SH-SY5Y (cell line): ENCODE results near the gene PTPRG.

Source experiments
- GATA2 ChIP-seq: IDR thresholded peaks from 2 replicates; pipeline ENCODE4 v1.6.1; 2011; ENCODE audit warnings: mild to moderate bottlenecking, low read depth, low read length
- GATA3 ChIP-seq: IDR thresholded peaks from 2 replicates; pipeline ENCODE4 v1.6.1; 2011; ENCODE audit warnings: low read depth, mild to moderate bottlenecking, low read length, moderate library complexity

DNA sequence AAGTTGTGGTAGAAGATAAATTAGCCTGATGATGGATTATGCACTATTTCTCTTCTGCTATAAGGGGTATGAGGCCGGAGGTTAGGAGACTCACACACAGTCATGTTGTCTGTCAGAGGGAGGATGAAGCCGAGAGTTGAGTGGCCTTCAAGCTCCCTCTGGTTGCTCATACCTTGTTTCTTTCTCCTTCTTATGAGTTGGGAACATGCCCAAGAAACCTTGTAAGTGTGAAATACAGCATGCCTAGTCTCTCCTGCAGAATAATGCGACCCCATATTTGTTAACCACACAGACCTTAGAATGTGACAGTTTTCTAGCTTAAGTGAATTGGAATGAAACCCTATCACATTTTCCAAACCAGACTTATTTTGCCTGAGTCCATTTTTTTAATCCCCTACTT is 366.7 kb downstream of the PTPRG start:
- no peak for TF ChIP-seq GATA3
- no peak for TF ChIP-seq GATA2
